Neural cell (in vitro differentiated cells): ENCODE measurements around the gene RIMS1.

Experiments
- EP300 ChIP-seq: fragments of 450-650 bp; conservative IDR thresholded peaks from 2 replicates; pipeline ENCODE4 v1.6.1; 2014; ENCODE audit warnings: antibody characterized with exemption, mild to moderate bottlenecking, moderate library complexity; ENCODE audit not compliant: poor library complexity, severe bottlenecking
- TF ChIP-seq, protein P1 (sequence below): fragments of 450-650 bp; IDR thresholded peaks from 2 replicates; pipeline ENCODE4 v1.5.1; 2014; ENCODE audit warnings: antibody characterized with exemption, mild to moderate bottlenecking, moderate library complexity; ENCODE audit not compliant: poor library complexity, severe bottlenecking

DNA sequence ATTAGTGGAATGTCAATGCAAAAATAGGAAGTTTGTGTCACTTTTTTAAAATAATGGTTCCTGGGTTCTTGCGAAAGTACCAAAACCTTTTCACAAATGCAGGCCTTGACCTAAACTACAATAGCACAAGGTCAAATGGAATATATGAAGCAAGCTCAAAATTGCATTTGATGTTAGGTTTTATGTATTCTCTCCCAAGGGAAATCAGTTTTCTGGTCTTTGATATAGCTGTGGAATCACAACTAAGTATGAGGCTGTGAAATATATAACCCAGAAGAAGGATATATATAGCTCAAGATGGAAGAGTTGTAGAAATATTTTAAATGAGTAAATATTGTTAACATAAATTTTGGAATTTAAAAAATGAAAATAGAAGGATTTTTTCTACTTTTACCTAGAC is 327.3 kb downstream of the RIMS1 start:
- TF ChIP-seq, protein P1, sequence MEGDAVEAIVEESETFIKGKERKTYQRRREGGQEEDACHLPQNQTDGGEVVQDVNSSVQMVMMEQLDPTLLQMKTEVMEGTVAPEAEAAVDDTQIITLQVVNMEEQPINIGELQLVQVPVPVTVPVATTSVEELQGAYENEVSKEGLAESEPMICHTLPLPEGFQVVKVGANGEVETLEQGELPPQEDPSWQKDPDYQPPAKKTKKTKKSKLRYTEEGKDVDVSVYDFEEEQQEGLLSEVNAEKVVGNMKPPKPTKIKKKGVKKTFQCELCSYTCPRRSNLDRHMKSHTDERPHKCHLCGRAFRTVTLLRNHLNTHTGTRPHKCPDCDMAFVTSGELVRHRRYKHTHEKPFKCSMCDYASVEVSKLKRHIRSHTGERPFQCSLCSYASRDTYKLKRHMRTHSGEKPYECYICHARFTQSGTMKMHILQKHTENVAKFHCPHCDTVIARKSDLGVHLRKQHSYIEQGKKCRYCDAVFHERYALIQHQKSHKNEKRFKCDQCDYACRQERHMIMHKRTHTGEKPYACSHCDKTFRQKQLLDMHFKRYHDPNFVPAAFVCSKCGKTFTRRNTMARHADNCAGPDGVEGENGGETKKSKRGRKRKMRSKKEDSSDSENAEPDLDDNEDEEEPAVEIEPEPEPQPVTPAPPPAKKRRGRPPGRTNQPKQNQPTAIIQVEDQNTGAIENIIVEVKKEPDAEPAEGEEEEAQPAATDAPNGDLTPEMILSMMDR = no peak
- TF ChIP-seq EP300 = no peak
